Sigmoid colon (tissue), 4 donors: Measurements from ENCODE around the gene MIXL1.

Experiments used
- CTCF ChIP-seq, 4 experiments: fragments of 450-650 bp in 3 of 4; fragments of 200-600 bp in 1 of 4; IDR thresholded peaks; one replicate each; pipeline ENCODE4 v1.5.1; 2016 to 2019; ENCODE audit warnings: antibody characterized with exemption in 4 of 4, mild to moderate bottlenecking in 3 of 4, moderate library complexity in 2 of 4
- EP300 ChIP-seq, 4 donors: sonication (generic); formaldehyde crosslinking; IDR thresholded peaks; one replicate each; pipeline ENCODE4 v1.6.1; 2017; ENCODE audit warnings: antibody characterized with exemption in 4 of 4
- POLR2A ChIP-seq, 2 donors: fragments of 450-650 bp; IDR thresholded peaks; one replicate each; pipeline ENCODE4 v1.6.1; 2016; ENCODE audit warnings: antibody characterized with exemption in 2 of 2, mild to moderate bottlenecking in 2 of 2, moderate library complexity in 2 of 2
- POLR2AphosphoS5 ChIP-seq, 4 donors: sonication (generic); formaldehyde crosslinking; IDR thresholded peaks; one replicate each; pipeline ENCODE4 v1.6.1; 2017; ENCODE audit warnings: antibody characterized with exemption in 4 of 4

GRCh38 chr1:226233806-226234205, 10.3 kb downstream of the MIXL1 start:
- no peak for TF ChIP-seq POLR2A (IDR thresholded peaks at IDR 0.05)
- TF ChIP-seq CTCF (IDR thresholded peaks at IDR 0.05) = no peak
- no peak for TF ChIP-seq EP300 (IDR thresholded peaks at IDR 0.05)
- TF ChIP-seq POLR2AphosphoS5 (IDR thresholded peaks at IDR 0.05) = no peak
